Anterior cingulate cortex (tissue), 58 donors: ENCODE data around the gene SEH1L.
"Not testable (repeated sequence)": the region's sequence is repeated elsewhere in the genome, so short reads cannot be mapped to it uniquely, and the experiment has no call there.

ENCODE experiments used
- DNase-seq, 58 donors: peaks; one replicate each; lab custom pipeline; 2025; lab: John Stamatoyannopoulos, UW

SEH1L gene

DNA sequence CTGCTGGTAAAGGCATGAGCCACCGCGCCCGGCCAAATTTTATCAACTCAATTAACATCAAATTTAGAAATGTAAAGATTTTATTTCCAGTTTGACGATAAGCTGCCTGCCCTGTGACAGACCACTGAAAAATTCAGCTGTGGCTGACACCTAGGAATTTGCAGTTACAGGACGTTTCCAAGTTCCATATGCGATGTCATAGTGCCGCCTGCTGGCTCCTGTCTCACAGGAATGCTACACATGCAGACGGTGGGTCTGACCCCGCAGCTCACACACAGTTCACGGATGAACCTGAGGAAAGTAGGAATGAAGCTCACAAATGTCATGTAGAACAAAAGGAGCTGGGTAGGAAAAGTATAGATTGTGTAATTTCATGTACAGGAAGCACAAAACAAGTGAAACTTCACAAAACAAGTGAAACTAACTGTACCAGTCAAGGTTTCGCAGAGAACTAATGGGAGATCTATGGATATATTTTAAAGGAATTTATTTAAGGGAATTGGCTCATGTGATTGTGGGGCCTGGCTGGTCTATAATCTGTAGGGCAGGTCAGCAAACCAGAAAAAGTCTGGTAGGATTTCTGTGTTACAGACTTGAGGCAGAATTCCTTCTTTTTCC is 13.2 kb upstream of the SEH1L start:
- peak in 54 of 58 donors; percentile 10 to 90 (median 58) for DNase-seq

DNA sequence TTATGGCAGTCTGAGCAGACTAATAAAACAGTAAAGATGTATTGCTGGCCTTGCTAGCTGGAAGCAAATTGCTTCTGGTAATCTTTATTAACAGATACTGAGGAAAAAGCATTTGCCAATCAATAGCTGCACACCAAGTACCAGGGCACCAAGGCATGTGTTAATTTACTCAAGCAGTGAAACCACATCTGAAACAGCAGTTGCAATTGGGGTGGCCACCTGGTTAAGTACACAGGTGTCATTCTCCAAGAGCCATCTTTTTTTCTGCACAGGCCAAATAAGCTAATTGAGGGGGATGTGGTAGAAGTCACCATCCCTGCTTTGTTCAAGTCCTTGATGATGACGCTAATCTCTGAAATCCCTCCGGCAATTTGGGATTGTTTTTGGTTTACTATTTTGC is 8.6 kb upstream of the SEH1L start:
- no peak for DNase-seq

DNA sequence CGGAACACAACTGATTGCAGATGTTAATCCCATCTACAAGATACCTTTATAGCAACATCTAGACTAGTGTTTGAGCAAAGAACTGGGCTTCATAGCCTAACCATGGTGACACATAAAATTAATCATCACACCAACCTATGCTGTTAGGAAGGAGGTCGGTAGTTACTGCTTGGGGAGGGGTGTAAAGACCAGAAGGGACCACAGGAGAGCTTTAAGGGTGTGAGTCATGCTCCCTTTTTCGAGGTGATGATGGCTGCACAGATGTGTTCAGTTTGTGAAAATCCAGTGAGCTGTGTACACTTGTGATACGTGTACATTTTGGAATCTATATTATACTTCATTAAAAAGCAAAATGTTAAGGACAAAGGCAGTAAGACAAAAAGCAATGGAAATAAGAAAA is 4.6 kb upstream of the SEH1L start:
- DNase-seq, result no peak

DNA sequence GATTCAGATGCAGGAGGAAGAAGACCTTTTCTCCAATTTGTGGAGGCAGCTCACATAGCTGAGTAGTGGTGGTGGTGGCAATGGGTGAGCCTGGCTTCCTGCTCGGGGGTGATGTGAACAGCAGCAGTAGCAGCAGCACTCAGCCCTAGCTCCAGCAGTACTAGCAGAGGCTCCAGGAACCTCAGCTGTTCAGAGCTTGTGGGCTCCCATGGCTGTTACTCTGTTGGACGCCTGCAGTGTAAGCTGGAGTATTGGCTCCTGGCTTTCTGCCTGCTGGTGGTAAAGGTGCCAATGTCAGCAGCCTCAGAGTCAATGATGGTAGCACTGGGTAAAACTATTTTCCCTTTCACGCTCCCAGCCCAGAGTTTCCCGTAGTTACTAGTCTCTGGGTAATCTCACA is 3.1 kb upstream of the SEH1L start:
- peak in 3 of 58 donors; percentile 8 to 15 (median 8) for DNase-seq

DNA sequence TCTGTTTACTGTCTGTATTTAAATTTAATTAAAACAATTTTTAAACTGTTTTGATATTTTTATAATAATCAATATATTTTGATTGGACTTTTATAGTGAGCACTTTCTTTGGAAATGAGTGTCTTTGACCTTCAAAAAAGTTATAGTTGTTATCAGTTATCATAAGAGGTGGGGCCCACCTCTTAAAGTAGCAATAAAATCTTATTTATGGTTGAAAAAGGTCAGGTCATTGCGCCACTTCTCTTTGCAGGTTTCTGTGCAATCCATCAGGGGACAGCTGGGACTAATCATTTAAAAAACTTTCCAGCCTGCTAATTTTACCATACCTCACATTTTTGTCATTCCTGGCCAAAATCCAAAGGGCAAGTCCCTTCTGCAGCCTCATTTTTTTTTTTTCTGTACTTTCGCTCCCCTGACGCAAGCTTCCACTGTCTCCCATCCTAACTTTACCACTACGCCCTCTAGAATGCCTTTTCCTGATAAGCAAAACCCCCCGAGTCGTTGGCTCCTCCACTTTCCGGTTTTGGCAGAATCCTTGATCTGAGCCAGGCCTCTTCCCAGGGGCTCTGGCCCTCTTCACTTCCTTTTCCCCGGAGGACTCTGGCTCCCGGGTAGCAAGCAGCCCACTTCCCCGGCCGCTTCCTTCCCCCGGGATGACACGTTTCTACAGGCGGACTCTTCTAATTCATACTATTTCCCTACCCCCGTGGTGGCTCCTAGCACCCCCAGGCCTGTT is 1.1 kb upstream of the SEH1L start:
- peak in 23 of 58 donors; percentile 19 to 69 (median 45) for DNase-seq

DNA sequence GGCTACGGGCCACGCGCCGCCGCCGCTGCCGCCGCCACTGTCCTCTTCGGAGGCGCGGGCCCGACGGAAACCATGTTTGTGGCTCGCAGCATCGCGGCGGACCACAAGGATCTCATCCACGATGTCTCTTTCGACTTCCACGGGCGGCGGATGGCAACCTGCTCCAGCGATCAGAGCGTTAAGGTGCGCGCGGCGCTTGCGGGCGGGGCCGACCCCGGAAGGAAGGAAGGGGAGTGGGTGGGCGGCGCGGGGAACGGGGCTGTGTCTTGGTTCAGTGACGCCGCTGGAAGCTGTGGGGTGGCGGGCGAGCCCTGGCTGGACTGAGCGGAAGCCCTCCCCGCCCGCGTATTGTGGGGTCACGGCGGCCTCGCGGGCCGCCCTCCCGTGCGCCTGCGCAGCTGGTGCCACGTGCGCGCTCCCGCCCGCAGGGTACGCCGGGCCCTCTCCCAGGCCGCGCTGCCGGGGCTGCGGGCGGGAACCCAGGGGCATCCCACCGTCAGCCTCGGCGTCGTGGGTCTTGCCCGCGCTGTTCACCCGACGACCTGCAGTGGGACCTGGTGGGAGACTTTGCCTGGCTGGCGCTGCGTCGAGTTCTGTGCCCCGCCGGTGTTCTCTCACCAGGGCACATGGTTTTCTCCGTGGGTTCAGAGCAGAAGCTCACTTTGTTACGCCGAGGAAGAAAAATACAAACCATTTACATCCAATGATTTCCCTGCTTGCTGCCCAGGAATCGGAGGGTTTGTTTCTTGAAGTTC is 416 bp downstream of the SEH1L start:
- peak in 57 of 58 donors; percentile 64 to 95 (median 90) for DNase-seq

DNA sequence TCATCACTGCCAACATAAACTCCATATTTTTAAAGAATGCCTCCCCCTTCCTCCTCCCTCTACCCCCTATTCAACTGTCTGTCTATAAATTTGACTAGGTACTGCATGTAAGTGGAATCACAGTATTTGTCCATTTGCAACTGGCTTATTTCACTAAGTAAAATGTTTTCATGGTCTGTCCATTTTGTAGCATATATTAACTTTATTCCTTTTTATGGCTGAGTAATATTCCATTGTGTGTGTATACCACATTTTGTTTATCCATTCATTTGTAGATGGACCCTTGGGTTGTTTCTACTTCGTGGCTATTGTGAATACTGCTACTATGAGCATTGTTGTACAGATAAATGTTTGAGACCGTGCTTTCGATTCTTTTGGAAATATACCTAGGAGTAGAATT is 10.7 kb downstream of the SEH1L start:
- no peak for DNase-seq

DNA sequence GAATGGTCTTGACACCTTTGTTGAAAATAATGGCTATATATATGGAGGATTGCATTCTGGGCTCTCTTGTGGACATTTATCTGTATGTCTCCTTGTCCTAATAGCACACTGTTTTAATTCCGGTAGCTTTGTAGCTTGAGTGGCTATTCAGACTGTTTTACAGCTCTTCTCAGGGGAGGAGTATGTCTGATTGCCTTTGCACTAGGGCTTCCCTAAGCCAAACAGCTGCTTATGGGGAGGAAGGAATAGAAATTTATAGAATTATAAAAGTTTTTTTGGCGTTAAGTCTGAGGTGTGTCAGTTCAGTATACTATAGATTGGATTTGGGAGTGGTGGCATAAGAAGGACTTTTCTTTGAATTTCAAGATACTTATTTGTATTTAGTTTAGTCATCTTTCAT is 12.6 kb downstream of the SEH1L start:
- DNase-seq, result no peak

DNA sequence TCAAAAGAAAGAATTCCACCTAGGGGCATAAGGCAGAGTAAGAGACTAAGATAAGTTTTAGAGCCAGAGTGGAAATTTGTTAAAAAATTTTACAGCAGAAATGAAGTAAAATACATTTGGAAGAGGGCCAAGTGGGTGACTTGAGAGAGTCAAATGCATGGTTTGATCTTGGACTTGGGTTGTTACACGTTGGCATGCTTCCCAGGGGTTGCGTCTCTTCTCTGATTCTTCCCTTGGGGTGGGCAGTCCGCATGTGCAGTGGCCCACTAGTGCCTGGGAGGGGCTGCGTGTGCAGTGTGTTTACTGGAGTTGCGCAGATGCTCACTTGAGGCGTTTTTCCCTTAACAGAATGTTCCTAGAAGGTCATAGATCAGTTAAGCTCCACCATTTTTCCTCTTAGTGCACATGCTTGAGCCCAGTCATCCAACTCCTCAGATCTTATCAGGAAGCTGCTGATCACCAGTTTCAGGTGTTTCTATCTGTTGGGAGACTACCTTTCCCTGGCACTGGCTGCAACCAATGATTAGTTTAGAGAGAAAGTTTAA is 13.1 kb downstream of the SEH1L start:
- DNase-seq, result peak in 1 of 58 donors; percentile 10

DNA sequence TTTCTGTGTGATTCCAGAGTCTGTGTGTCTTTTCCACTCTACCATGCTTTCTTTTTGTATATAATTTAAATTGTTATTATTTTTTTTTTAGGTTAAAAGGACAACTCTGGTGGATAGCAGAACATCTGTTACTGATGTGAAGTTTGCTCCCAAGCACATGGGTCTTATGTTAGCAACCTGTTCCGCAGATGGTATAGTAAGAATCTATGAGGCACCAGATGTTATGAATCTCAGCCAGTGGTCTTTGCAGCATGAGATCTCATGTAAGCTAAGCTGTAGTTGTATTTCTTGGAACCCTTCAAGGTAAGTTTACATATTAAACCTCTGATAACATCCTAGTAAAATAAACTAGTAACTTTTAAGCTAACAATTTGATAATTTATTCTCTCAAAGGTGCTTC is 15.3 kb downstream of the SEH1L start:
- DNase-seq, result no peak

DNA sequence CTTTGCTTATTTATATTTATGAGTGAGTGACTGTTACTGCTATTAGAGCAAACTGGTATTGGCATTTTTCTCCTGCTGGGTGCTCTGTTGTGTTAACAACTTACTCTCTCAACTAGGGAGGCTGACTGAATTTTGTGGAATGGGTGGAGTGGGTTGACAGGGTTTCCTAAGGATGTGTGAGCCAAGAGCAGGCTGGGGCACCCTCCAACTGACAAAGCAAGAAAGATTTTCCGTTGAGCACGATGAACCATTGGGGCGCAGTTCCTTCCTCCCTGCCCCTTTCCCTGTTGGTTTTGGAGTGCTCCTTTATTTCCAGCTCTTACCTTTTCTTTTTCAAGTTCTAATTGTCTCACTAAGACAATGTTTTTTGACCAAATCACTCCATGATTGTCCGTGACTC is 20.3 kb downstream of the SEH1L start:
- no peak for DNase-seq

DNA sequence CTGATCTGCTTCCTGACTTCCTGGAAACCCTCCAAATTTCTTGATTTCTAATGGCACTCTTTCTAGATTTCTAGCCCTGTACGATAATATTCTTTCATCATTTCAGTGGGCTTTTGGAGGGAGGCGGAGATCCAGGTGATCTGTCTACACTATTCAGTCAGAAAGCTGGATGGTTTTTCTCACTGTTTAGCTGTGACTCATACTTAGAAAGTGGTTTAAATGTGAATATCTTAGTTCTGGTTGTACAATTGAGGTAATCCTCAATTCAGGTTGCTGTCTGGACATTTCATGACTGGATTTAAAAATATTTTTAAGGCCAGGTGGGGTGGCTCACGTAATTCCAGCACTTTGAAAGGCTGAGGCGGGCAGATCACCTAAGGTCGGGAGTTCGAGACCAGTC is 20.8 kb downstream of the SEH1L start:
- DNase-seq, result no peak

DNA sequence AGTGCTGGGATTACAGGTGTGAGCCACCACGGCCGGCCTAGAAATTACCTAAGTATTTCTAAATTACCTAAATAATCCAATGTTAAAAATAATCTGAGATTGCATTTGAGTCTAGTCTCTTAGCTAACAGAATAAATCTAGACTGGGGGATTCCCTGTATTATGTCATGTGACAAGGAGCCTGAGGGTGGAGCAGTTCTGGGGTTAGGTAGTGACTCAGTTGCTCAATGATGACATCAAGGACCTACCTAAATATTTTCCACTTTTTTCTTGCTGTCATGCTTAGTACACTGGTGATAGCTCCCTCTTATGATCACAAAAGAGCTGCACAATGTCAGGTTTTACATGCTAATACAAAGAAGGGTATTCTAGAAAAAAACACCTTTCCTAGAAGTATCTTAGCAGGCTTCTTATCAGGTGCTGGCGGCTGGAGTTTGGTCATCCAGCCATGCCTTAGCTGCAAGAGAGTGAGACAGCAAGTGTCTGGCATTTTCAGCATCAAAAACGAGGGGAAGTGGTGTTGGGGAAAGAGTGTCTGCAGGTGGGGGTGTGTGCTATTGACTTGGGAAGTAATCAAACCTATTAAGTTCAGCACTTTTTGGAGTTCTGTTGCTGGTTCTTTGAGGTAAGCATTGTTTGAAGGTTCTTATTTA is 25.9 kb downstream of the SEH1L start:
- no peak for DNase-seq

DNA sequence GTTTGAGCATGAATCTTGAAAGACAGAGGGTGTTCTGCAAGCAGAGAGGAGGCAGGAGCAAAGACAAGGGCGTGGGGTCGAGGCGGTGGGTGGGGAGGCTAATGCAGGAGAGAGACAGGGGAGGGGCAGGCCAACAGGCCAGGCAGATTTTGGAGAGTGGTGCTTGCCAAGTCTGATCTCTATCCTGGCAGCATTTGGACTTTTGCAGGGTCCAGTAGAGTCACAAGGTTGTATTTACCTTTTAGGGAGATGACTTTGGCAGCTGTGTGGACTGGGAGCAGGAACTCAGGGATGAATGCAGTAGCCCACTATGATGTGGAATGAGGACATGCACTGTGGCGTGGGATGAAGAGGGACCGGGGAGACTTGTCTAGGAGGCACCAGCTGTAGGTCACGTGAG is 27.7 kb downstream of the SEH1L start:
- no peak for DNase-seq

DNA sequence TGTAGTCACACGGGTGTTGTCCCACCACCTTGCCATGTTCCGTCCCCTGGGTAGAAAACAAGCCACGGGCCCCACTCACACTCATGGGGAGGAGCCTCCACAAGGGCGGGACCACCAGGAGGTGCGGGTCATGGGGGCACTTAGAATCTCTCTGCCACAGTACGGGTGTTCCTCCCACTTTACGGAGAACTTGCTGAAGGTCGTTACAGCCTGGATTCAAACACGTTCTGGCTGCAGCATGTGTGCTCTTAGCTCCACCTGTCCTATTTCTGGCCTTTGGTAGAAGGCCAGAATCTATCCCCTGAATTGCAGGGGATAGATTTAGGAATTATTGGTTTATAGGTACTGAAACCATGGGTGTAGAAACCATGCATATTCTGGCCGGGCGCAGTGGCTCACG is 28.5 kb downstream of the SEH1L start:
- DNase-seq, result no peak

DNA sequence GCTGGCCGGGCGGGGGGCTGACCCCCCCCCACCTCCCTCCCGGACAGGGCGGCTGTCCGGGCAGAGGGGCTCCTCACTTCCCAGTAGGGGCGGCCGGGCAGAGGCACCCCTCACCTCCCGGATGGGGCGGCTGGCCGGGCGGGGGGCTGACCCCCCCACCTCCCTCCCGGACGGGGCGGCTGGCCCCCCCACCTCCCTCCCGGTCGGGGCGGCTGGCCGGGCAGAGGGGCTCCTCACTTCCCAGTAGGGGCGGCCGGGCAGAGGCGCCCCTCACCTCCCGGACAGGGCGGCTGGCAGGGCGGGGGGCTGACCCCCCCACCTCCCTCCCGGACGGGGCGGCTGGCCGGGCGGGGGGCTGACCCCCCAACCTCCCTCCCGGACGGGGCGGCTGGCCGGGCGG is 32.3 kb downstream of the SEH1L start:
- not testable (repeated sequence) for DNase-seq

DNA sequence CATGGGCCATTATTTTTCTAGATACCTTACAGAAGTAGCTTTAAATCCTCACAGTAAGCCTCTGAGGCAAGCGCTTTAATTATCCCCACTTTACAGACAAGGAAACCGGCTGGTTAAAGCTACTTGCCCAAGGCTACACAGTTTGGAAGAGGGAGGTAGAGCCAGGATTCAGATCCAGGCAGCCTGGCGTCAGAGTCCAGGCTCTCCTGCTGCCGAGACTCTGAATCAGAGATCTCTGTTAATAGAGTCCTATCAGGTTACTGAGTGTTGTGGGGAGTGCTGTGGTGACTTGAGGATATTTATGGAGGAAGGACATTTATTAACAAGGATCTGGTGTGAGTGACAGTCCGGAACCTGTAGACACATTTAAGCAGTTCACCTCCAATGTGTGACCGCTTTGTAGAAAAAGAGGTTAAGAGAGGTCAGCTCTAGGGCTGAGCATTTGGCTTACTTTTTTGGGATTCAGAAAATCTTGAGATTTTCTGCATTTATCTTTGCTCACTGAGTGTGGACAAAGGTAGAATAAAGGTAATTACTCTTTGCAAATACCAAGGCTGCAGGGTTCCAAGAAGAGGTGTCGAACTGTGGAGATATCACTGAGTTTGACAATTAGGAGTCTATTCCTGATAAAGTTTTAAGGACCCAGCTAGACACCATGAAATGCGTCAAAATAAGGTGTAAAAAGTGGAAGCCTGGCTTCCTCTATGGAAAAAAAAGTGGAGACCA is 41.7 kb downstream of the SEH1L start:
- DNase-seq, result no peak

DNA sequence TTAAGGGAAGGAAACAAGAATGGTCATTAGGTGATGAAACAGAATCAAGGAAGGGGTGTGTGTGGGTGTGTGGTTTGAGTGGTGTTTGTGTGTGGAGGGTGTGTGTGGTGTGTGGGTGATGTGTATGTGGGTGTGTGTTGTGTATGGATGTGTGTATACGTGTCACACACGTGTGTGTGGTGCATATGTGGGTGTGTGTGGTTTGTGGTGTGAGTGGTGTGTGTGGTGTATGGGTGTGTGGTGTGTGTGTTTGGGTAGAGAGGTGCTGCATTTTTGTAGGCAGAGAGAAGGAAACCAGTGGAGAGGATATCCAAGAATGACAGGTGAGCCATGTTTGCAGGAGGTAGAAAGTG is 42.3 kb downstream of the SEH1L start:
- no peak for DNase-seq

DNA sequence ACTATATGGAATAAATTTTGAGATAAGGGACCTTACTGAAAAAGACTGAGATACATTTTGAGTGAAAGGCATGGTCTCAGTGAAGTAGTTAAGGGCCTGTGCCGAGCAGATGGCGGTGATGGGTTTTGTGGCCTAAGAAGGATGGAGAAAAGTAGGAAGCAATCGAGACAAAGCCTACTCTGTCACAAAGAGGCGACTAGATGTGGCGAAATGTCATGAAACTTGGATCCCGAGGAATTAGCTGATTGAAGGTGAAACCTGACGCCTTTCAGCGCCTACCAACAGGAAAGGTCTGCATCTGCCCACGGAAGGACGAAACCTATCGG is 42.8 kb downstream of the SEH1L start:
- DNase-seq, result peak in 1 of 58 donors; percentile 56
